GM12878 (cell line): Measurements from ENCODE around the gene CNOT2.
A peak's percentile ranks its signal among the peaks of the same experiment; 100 is the strongest.

ENCODE experiments used
- GATAD2B ChIP-seq: fragments of 450-650 bp; conservative IDR thresholded peaks from 2 replicates; pipeline ENCODE4 v1.6.1; 2017; ENCODE audit warnings: low read depth, mild to moderate bottlenecking, moderate library complexity
- HDAC6 ChIP-seq: fragments of 200-600 bp; sonication (generic); IDR thresholded peaks from one replicate; pipeline ENCODE4 v1.8.0; 2017; ENCODE audit warnings: antibody characterized with exemption; ENCODE audit not compliant: unreplicated experiment
- MXI1 ChIP-seq: fragments of 150-350 bp; IDR thresholded peaks from 2 replicates; pipeline ENCODE4 v1.6.1; 2011; ENCODE audit warnings: low read depth, mild to moderate bottlenecking, inconsistent platforms, low read length, improper control_type of control experiment
- NFYB ChIP-seq: IDR thresholded peaks from 2 replicates; pipeline ENCODE4 v1.6.1; 2011; ENCODE audit warnings: low read depth, mild to moderate bottlenecking, low read length, improper control_type of control experiment, moderate library complexity; ENCODE audit not compliant: insufficient read depth
- NR2C1 ChIP-seq: fragments of 450-650 bp; IDR thresholded peaks from 2 replicates; pipeline ENCODE4 v1.6.1; 2017; ENCODE audit warnings: antibody characterized with exemption, mild to moderate bottlenecking, moderate library complexity
- PKNOX1 ChIP-seq: fragments of 450-650 bp; IDR thresholded peaks from 2 replicates; pipeline ENCODE4 v1.6.1; 2016; ENCODE audit warnings: mild to moderate bottlenecking
- POLR2A ChIP-seq: IDR thresholded peaks from 2 replicates; pipeline ENCODE4 v1.6.1; 2011; ENCODE audit warnings: low read depth, mild to moderate bottlenecking, low read length
- POLR2AphosphoS5 ChIP-seq: IDR thresholded peaks from 2 replicates; pipeline ENCODE4 v1.6.1; 2011; ENCODE audit warnings: mild to moderate bottlenecking, low read length, inconsistent platforms
- REST ChIP-seq: IDR thresholded peaks from 2 replicates; pipeline ENCODE4 v1.6.1; 2012; ENCODE audit warnings: mild to moderate bottlenecking, low read depth, low read length
- TF ChIP-seq, protein P1 (sequence below), 3 experiments: IDR thresholded peaks in 2 of 3; conservative IDR thresholded peaks in 1 of 3; 2 replicates each; pipeline ENCODE4 v1.5.1; 2011; ENCODE audit warnings: low read depth in 3 of 3, low read length in 3 of 3, mild to moderate bottlenecking in 3 of 3, control low read depth in 2 of 3, moderate library complexity in 2 of 3, inconsistent platforms in 1 of 3, mixed read lengths in 1 of 3; ENCODE audit not compliant: control insufficient read depth in 2 of 3, insufficient read depth in 1 of 3; ENCODE audit errors: extremely low read depth in 1 of 3

DNA sequence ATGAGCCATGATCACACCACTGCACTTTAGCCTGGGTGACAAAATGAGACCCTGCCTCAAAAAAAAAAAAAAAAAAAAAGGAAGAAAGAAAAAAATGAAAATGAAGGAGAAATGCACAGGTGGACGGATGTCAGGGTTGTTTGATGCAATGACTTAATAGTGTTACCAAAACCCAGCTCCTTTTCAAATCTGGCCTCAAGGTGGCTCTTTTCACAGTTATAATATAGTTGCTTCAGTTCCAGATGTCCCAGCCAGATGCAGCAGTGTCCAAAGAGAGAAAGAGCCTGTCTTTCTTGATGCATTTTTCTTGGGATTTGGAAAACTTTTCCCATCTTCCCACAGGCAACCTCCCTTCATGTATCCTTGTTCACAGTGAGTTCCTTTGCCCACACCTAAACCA lies 159.4 kb downstream of the CNOT2 start:
- TF ChIP-seq PKNOX1 (no peak), POLR2AphosphoS5 (no peak), MXI1 (no peak), NR2C1 (no peak), POLR2A (no peak), NFYB (no peak), GATAD2B (no peak), REST (no peak), HDAC6 (no peak)
- TF ChIP-seq, protein P1, sequence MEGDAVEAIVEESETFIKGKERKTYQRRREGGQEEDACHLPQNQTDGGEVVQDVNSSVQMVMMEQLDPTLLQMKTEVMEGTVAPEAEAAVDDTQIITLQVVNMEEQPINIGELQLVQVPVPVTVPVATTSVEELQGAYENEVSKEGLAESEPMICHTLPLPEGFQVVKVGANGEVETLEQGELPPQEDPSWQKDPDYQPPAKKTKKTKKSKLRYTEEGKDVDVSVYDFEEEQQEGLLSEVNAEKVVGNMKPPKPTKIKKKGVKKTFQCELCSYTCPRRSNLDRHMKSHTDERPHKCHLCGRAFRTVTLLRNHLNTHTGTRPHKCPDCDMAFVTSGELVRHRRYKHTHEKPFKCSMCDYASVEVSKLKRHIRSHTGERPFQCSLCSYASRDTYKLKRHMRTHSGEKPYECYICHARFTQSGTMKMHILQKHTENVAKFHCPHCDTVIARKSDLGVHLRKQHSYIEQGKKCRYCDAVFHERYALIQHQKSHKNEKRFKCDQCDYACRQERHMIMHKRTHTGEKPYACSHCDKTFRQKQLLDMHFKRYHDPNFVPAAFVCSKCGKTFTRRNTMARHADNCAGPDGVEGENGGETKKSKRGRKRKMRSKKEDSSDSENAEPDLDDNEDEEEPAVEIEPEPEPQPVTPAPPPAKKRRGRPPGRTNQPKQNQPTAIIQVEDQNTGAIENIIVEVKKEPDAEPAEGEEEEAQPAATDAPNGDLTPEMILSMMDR (IDR thresholded peaks at IDR 0.05 in 2 of 3, conservative IDR thresholded peaks at IDR 0.05 in 1 of 3; ENCODE audit: control insufficient read depth in 2 of 3, extremely low read depth in 1 of 3, insufficient read depth in 1 of 3, low read depth in 3 of 3, low read length in 3 of 3): peak in 2 of 3 experiments; percentile 7 to 15; a peak in 2 of 6 replicates
